ENCODE measurements around the gene USP7. TPM values are rescaled to one million over a fixed set of nuclear protein-coding genes. Genes with fewer than 3 reads are reported as not detected.

Gene USP7
- polyA plus RNA-seq, 4 donors: 103 to 143 (median 122) TPM

- no peak for DNase-seq (ENCODE audit: low read depth in 4 of 4, low spot score in 2 of 4)
Observed at GRCh38 chr16:8867216-8867931, 96.3 kb downstream of the USP7 start.

DNA sequence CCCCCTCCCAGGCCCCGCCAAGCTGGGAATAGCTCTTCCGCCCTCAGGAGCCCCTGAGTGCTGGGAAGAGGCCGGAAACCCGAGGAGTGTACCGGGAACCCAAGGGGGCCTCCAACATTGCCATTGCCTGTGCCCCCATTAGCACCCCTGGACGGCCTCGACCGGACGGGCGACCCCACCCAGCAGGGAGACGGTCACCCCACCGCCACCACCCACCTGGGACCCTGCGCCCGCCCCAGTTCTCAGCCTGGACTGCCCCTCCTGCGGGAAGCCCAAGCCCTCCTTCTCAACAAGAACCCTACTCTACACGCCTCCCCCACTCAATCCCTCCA lies 96.9 kb downstream of the USP7 start:
- DNase-seq (ENCODE audit: low read depth in 4 of 4, low spot score in 2 of 4): no peak

DNA sequence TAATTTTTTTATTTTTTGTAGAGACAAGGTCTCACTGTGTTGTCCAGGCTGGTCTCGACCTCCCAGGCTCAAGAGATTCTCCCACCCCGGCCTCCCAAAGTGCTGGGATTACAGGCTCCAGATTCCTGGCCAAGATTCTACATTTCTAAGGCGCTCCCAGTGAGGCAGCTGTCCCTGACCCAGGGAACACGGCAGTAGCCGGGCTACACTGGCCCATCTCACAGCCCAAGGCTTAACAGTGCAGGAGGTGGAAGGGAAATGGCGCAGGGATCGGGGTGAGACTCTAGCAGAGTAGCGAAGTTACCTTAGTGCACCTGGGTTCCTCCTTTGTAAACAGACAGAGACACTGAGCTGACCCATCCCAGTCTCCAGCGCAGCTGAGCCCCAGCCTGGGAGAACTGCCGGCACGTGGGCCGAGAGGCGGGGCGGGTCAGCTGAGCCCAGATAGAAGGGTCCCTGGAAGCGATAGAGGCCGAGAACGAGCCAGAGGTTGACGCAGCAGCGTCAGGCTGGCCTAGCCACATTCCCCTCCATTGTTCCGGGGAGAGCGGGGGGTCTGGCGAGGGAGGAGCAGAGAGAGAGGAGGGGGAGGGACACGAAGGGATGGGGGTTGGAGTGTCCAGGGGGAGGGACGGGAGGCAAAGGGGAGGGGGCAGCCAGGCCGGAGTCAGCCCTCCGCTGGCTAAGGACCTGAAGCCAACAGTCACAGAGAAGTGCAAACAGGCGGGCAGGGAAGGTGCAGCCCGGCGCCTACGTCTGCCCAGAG lies 97.4 kb downstream of the USP7 start:
- DNase-seq (ENCODE audit: low read depth in 4 of 4, low spot score in 2 of 4): no peak

GRCh38 chr16:8865145-8865882 lies 98.4 kb downstream of the USP7 start:
- no peak for DNase-seq (ENCODE audit: low read depth in 4 of 4, low spot score in 2 of 4)

- no peak for DNase-seq (ENCODE audit: low read depth in 4 of 4, low spot score in 2 of 4)
Observed at GRCh38 chr16:8864480-8865110, 99.1 kb downstream of the USP7 start.

DNA sequence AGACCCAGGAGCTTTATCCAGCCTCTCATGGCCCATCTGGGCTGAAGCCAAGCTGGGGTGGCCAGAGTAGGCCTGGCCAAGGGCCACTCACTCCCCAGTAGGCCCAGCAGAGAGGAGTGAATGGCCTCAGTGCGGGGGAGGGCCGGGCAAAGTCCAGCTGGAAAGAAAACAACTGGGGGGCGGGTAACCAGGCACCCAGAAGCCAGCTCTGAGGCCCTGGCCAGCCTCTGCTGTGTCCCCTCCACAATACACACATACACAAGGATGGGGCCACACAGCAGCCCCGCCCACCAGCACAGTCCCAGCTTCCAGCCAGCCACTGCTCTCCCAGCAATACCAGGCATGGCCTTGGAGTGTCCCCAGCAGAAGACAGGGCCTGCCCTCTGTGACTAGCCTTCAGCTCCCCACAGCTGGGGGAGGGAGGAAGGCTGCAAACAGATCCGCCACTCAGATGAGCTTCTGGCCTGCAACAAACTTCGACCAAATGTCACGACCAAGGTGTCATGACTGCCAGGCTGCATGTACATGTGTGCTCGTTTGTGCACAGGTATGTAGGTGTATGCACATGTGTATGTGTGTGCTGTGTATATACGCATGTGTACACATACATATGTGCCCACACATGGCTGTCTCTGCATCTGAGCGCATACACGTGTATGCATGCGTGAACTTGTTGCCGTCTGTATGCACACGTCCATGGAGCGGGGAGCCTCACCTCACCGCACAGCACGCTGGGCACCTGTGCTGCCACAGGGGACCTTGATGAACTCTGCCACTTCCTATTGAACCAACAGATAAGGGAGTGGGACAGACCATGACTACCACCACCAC lies 99.9 kb downstream of the USP7 start:
- no peak for DNase-seq (ENCODE audit: low read depth in 4 of 4, low spot score in 2 of 4)

DNA sequence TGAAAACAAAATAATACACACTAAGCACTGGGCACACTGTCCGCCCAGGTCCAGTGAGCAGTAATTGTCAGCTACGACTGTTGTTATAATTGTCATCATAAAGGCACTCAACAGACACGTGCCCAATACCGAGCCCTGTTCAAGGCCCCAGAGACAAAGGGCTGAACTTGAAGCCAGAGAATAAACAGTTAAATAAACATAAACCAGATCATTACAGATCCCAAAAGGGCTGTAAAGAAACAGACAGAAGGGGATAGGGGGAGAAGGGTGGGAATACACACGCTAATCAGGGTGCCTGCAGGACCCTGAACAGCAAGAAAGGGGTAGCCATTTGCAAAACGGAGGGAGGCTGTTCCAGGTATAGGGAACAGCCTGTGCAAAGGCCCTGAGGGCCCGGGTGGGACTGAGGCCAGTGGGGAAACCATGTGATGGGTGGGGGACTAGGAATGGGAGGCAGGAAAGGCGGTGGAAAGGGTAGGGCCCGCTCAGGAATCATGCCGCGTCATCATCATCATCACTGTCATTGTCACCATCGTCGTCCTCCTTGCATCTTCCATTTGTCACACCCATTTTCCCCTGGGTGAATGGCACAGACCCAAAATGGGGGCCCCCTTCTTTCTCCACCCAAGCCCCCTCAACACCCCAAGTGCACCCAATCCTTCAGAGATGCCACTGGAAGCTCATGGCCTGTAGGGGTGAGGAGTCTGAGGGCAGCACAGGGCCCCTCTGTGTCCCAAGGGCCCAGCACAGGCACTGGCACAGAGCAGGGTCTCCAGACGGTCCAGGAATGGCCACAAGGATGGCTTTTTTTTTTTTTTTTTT lies 101.2 kb downstream of the USP7 start:
- no peak for DNase-seq (ENCODE audit: low read depth in 4 of 4, low spot score in 2 of 4)

- no peak for DNase-seq (ENCODE audit: low read depth in 4 of 4, low spot score in 2 of 4)
Observed at GRCh38 chr16:8861563-8862308, 102.0 kb downstream of the USP7 start.

- no peak for DNase-seq (ENCODE audit: low read depth in 4 of 4, low spot score in 2 of 4)
Observed at GRCh38 chr16:8859913-8860881, 103.5 kb downstream of the USP7 start.

DNA sequence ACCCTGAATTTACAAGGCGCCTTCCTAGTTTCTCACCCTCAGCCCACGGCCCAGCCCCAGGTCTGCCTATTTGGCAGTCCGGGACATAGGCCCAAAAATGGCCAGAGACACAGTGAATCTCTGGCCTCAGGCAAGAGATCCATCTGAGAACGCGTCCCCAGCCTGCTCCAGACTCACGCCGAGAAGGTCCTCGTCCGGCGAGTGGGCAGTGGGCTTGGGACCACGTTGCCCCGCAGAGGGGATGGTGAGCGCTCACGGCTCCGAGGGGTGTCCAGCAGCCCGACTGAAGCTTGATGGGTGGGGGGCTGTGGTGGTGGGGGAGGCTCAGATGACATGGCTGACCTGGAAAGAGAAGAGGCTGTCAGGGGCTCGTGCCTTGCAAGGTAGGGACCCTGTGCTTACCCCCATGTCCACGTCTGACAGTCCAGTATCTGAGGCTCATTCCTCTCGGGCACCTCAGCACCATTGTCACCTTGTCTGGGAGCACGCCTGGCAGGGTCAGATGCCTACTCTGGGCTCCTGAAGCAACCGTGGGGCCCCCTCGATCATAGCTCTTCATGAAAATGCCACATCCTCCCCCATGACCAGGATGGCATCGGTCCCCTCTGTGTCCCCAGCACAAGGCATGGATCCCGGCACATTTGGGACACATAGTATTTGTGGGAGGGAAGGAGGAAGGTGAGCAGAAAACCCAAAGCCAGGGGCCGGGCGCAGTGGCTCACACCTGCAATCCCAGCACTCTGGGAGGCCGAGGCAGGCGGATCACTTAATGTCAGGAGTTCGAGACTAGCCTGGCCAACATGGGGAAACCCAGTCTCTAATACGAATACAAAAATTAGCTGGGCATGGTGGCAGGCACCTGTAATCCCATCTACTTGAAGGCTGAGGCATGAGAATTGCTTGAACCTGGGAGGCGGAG lies 104.5 kb downstream of the USP7 start:
- DNase-seq (ENCODE audit: low read depth in 4 of 4, low spot score in 2 of 4): no peak

GRCh38 chr16:8855972-8856371 lies 107.7 kb downstream of the USP7 start:
- no peak for DNase-seq (ENCODE audit: low read depth in 4 of 4, low spot score in 2 of 4)

GRCh38 chr16:8855051-8855786 lies 108.5 kb downstream of the USP7 start:
- DNase-seq (ENCODE audit: low read depth in 4 of 4, low spot score in 2 of 4): no peak

DNA sequence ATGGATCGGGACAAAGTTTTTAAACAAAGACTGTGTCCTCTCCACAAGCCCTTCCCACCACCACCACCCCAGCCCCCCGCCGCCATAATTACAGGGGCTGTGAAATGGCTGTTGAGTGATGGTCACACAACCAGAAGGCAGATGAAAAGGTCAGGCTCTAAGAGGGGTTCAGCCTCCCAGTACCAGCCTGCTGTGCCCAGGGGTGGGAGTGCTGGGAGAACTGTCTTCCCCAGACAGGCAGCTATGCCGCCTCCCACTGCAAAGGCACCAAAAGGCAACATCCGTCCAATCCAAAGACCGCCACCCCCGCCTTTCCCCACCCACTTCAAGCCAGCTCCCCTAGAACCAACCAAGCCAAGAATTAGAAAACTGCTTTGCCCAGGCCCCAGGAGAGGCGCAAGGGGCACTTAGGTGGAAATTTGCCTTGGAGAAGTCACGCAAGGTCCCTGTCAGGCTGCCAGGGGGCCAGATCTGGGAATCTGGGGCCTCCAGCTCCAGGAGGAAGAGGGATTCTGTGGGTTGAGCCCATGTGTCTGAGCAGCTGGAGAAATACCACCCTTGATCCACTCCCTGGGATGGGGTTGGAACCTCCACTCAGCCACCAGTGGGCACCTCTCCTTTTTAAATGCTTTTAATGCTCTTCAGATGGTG lies 109.3 kb downstream of the USP7 start:
- no peak for DNase-seq (ENCODE audit: low read depth in 4 of 4, low spot score in 2 of 4)

GRCh38 chr16:8853611-8854010 lies 110.1 kb downstream of the USP7 start:
- DNase-seq (ENCODE audit: low read depth in 4 of 4, low spot score in 2 of 4): no peak

GRCh38 chr16:8853150-8853549 lies 110.6 kb downstream of the USP7 start:
- DNase-seq (ENCODE audit: low read depth in 4 of 4, low spot score in 2 of 4): no peak

Measured in left renal cortex interstitium (tissue), 4 donors.